GM12878 (cell line): Measurements from ENCODE around the gene SIGLEC11. TPM values are rescaled to one million over a fixed set of nuclear protein-coding genes. Genes with fewer than 3 reads are reported as not detected.
"Not testable (repeated sequence)": the region's sequence is repeated elsewhere in the genome, so short reads cannot be mapped to it uniquely, and the experiment has no call there.

ENCODE experiments used
- ATAC-seq: fragments of 200-7000 bp; cut with Tn5 transposase; 3 replicates; pipeline ENCODE4 v1.9.1; 2020; ENCODE audit warnings: mild to moderate bottlenecking, moderate library complexity
- Bru-seq: library from RNA; stranded (reverse); fragments of 400-500 nt; gene quantifications from one replicate; lab custom pipeline; 2021; lab: Mats Ljungman, UMichigan
- BruChase-seq, 2 experiments: library from RNA; stranded (reverse); fragments of 400-500 nt; gene quantifications; one replicate each; lab custom pipeline; 2021; lab: Mats Ljungman, UMichigan
- BruUV-seq: library from RNA; stranded (reverse); fragments of 400-500 nt; replicated peaks from 2 replicates; lab custom pipeline; 2021; lab: Mats Ljungman, UMichigan
- CTCF ChIA-PET: fragments of 300-600 bp; sonication (Branson Sonifier 250); formaldehyde crosslinking; extraction: SDS; loops from one replicate; lab custom pipeline; 2021; ENCODE audit warnings: inconsistent platforms; lab: Yijun Ruan, JAX
- POLR2A ChIA-PET: fragments of 350-600 bp; formaldehyde crosslinking; extraction: SDS; loops from one replicate; lab custom pipeline; 2021; ENCODE audit warnings: inconsistent platforms; lab: Charles Lee
- RAD21 ChIA-PET: fragments of 300-600 bp; sonication (Branson Sonifier 250); formaldehyde crosslinking; loops from one replicate; lab custom pipeline; 2023; ENCODE audit warnings: antibody characterized with exemption; ENCODE audit not compliant: unreplicated experiment; lab: Charles Lee
- SMC1A ChIA-PET: fragments of 300-600 bp; sonication (Branson Sonifier 250); formaldehyde crosslinking; loops from one replicate; lab custom pipeline; 2023; ENCODE audit not compliant: unreplicated experiment, uncharacterized antibody; lab: Charles Lee
- DNase-seq: peaks from one replicate; pipeline ENCODE4 v3.0.0-alpha.2; 2011; ENCODE audit warnings: low read depth, low spot score
- FAIRE-seq: peaks from 3 replicates; lab custom pipeline; 2011; peaks lifted over from hg19 to GRCh38; lab: Jason Lieb, UNC
- H2AFZ ChIP-seq: 2 replicates; pipeline ENCODE4 v1.6.0; 2011; ENCODE audit warnings: low read depth, low read length, control low read depth; ENCODE audit not compliant: control insufficient read depth
- H3K27ac ChIP-seq: 2 replicates; pipeline ENCODE4 v1.5.1; 2011; ENCODE audit warnings: control low read depth; ENCODE audit not compliant: control insufficient read depth, insufficient read depth
- H3K27me3 ChIP-seq, 2 experiments: replicated peaks in 1 of 2; 2 replicates each; pipeline versions ENCODE4 v1.6.0 to v1.6.1; 2011; ENCODE audit warnings: low read length in 1 of 2; ENCODE audit not compliant: control insufficient read depth in 2 of 2, insufficient read depth in 2 of 2
- H3K36me3 ChIP-seq, 2 experiments: 2 replicates each; pipeline ENCODE4 v1.5.1; 2011; ENCODE audit warnings: low read length in 1 of 2; ENCODE audit not compliant: control insufficient read depth in 2 of 2, insufficient read depth in 2 of 2
- H3K4me1 ChIP-seq: 2 replicates; pipeline ENCODE4 v1.6.1; 2011; ENCODE audit warnings: mild to moderate bottlenecking, low read length, moderate library complexity, mixed read lengths; ENCODE audit not compliant: control insufficient read depth, insufficient read depth
- H3K4me2 ChIP-seq: 2 replicates; pipeline ENCODE4 v1.6.0; 2011; ENCODE audit warnings: control low read depth; ENCODE audit not compliant: control insufficient read depth, insufficient read depth
- H3K4me3 ChIP-seq: fragments of 200-600 bp; sonication (generic); 2 replicates; pipeline ENCODE4 v1.5.1; 2016
- H3K79me2 ChIP-seq: 2 replicates; pipeline ENCODE4 v1.6.0; 2011; ENCODE audit warnings: low read length; ENCODE audit not compliant: control insufficient read depth, insufficient read depth
- H3K9ac ChIP-seq: 2 replicates; pipeline ENCODE4 v1.8.0; 2011; ENCODE audit warnings: low read length, control low read depth, mixed read lengths; ENCODE audit not compliant: control insufficient read depth, insufficient read depth
- H3K9me3 ChIP-seq: replicated peaks from 3 replicates; pipeline ENCODE4 v1.5.1; 2011; ENCODE audit warnings: mild to moderate bottlenecking, low read length; ENCODE audit not compliant: control insufficient read depth, insufficient read depth
- H4K20me1 ChIP-seq: 2 replicates; pipeline ENCODE4 v1.6.0; 2011; ENCODE audit not compliant: control insufficient read depth, insufficient read depth
- FOXK2 ChIP-seq: fragments of 450-650 bp; IDR thresholded peaks from 2 replicates; pipeline ENCODE4 v1.6.1; 2017; ENCODE audit warnings: mild to moderate bottlenecking, moderate library complexity
- RFX5 ChIP-seq: IDR thresholded peaks from 2 replicates; pipeline ENCODE4 v1.6.1; 2011; ENCODE audit warnings: low read depth, low read length, improper control_type of control experiment
- WGBS: methylation state at CpG from one replicate; pipeline ENCODE4 v1.1.6; 2016; ENCODE audit warnings: low lambda C conversion rate; ENCODE audit not compliant: insufficient replicate concordance, insufficient coverage; ENCODE audit errors: missing lambda C conversion rate; 5-methylcytosine and 5-hydroxymethylcytosine counted together
- in situ Hi-C: fragments of 300-500 bp; cut with MboI; formaldehyde crosslinking; loops from 9 replicates; pipeline ENCODE4 v1.14.3; 2018; ENCODE audit warnings: mixed read lengths
- intact Hi-C: fragments of 100-400 bp; cut with micrococcal nuclease; formaldehyde crosslinking; loops from one replicate; pipeline ENCODE4 v1.14.2; 2022; ENCODE audit not compliant: unreplicated experiment
- long read RNA-seq, 2 experiments: library from polyadenylated mRNA; unstranded; transcript quantifications; one replicate each; pipeline ENCODE4 v2.0.0, GENCODE V29; 2019 to 2020
- polyA minus RNA-seq, 3 experiments: library from RNA; depleted of rRNA, polyadenylated mRNA; stranded (reverse); fragments of >200 nt; gene quantifications; 2 replicates each; pipeline ENCODE4 v1.2.3, GENCODE V29; 2011
- polyA plus RNA-seq, 11 experiments: library from polyadenylated mRNA; depleted of rRNA in 4 of 11; unstranded in 6 of 11; stranded (reverse) in 5 of 11; fragments of >200 nt; fragmentation: Nextera tagmentation in 4 of 11; fragmentation: Illumina TruSeq in 1 of 11; extraction: Ambion mirVana in 4 of 11; extraction: Trizol in 1 of 11; gene quantifications; 1 replicate in 1 of 11; 2 replicates in 10 of 11; pipeline versions ENCODE4 v1.2.1 to v1.2.3, GENCODE V29; 2011 to 2016; ENCODE audit warnings: inconsistent platforms in 2 of 11, missing spikeins in 2 of 11, low read depth in 1 of 11
- total RNA-seq, 4 experiments: library from RNA; depleted of rRNA in 3 of 4; stranded (reverse); fragments of >200 nt in 3 of 4; fragmentation: Illumina TruSeq in 1 of 4; extraction: Trizol in 1 of 4; gene quantifications; 2 replicates each; pipeline versions ENCODE4 v1.2.1 to v1.2.3, GENCODE V29; 2013 to 2021
- TF ChIP-seq, protein P1 (sequence below): fragments of 450-650 bp; IDR thresholded peaks from 2 replicates; pipeline ENCODE4 v1.6.1; 2017; ENCODE audit warnings: mild to moderate bottlenecking, moderate library complexity
- TF ChIP-seq, protein P2 (sequence below), 3 experiments: IDR thresholded peaks in 2 of 3; conservative IDR thresholded peaks in 1 of 3; 2 replicates each; pipeline ENCODE4 v1.5.1; 2011; ENCODE audit warnings: low read depth in 3 of 3, low read length in 3 of 3, mild to moderate bottlenecking in 3 of 3, control low read depth in 2 of 3, moderate library complexity in 2 of 3, inconsistent platforms in 1 of 3, mixed read lengths in 1 of 3; ENCODE audit not compliant: control insufficient read depth in 2 of 3, insufficient read depth in 1 of 3; ENCODE audit errors: extremely low read depth in 1 of 3

The SIGLEC11 gene, protein sequence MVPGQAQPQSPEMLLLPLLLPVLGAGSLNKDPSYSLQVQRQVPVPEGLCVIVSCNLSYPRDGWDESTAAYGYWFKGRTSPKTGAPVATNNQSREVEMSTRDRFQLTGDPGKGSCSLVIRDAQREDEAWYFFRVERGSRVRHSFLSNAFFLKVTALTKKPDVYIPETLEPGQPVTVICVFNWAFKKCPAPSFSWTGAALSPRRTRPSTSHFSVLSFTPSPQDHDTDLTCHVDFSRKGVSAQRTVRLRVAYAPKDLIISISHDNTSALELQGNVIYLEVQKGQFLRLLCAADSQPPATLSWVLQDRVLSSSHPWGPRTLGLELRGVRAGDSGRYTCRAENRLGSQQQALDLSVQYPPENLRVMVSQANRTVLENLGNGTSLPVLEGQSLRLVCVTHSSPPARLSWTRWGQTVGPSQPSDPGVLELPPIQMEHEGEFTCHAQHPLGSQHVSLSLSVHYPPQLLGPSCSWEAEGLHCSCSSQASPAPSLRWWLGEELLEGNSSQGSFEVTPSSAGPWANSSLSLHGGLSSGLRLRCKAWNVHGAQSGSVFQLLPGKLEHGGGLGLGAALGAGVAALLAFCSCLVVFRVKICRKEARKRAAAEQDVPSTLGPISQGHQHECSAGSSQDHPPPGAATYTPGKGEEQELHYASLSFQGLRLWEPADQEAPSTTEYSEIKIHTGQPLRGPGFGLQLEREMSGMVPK
- not detected in 2 replicates for total RNA-seq (2013; cell fraction: nucleolus; rRNA removed)
- total RNA-seq (2014; rRNA removed) (not detected in 2 replicates), total RNA-seq (2014; rRNA removed; fragmentation: Illumina TruSeq; extraction: Trizol) (not detected in 2 replicates), total RNA-seq (2021) (not detected in 2 replicates), polyA plus RNA-seq (2011; rRNA removed) (not detected in 2 replicates), polyA plus RNA-seq (2014; fragmentation: Illumina TruSeq; extraction: Trizol) (not detected in 2 replicates), polyA plus RNA-seq (2014; fragmentation: Nextera tagmentation; extraction: Ambion mirVana) (not detected), polyA plus RNA-seq (2014; rRNA removed) (not detected in 2 replicates), polyA plus RNA-seq (2016; fragmentation: Nextera tagmentation; extraction: Ambion mirVana) (not detected), polyA minus RNA-seq (2011; rRNA and poly(A)+ RNA removed) (not detected in 2 replicates), Bru-seq, nascent RNA (not detected), BruChase-seq, experiment 1, labeled RNA remaining after a 6-hour chase (not detected), BruChase-seq, experiment 2, labeled RNA remaining after a 2-hour chase (not detected)
- not detected for polyA plus RNA-seq (2011; ENCODE audit: low read depth)
- not detected in 2 replicates for polyA plus RNA-seq (2011; cell fraction: cytosol; rRNA removed)
- polyA plus RNA-seq (2011; cell fraction: nucleus; rRNA removed), result not detected in 2 replicates
- polyA plus RNA-seq (2012), result not detected in 2 replicates
- not detected in 2 replicates for polyA minus RNA-seq (2011; cell fraction: cytosol; rRNA and poly(A)+ RNA removed)
- polyA minus RNA-seq (2011; cell fraction: nucleus; rRNA and poly(A)+ RNA removed), result not detected in 2 replicates
- long read RNA-seq, experiment 1, result 0 reads
- long read RNA-seq, experiment 2, result 0 reads

DNA sequence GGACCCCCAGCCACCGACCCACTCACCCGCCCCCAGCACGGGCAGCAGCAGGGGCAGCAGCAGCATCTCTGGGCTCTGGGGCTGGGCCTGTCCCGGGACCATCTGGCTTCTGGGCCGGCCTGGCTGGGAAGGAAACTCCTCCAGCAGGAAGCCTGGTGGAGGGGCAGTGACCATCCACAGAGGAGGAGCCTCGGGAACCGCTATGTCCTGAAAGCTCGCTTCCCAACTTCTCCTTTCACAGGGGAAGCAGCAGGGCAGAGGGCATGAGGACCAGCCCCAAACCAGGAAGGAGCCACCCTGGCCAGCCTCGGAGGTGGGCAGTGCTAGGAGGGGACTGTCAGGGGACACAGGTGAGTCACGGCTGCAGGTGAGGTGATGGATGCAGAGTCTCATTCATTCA lies at the start of gene SIGLEC11:
SIGLEC11 (minus strand) TSS at position 193 of the 400 bp plus-strand sequence; CDS start at position 102, 91 bp downstream.
- DNase-seq, in situ Hi-C loops, H3K4me2 ChIP-seq, RAD21 ChIA-PET, H3K79me2 ChIP-seq, H2AFZ ChIP-seq, intact Hi-C loops, BruUV-seq, SMC1A ChIA-PET, H3K36me3 ChIP-seq, H3K27me3 ChIP-seq, ATAC-seq, H3K27ac ChIP-seq, H4K20me1 ChIP-seq, H3K9ac ChIP-seq, H3K4me1 ChIP-seq, POLR2A ChIA-PET, H3K9me3 ChIP-seq, H3K4me3 ChIP-seq, CTCF ChIA-PET, FAIRE-seq: not testable (repeated sequence)
- WGBS, result 31% methylated on average over 5 of the region's 10 CpGs

DNA sequence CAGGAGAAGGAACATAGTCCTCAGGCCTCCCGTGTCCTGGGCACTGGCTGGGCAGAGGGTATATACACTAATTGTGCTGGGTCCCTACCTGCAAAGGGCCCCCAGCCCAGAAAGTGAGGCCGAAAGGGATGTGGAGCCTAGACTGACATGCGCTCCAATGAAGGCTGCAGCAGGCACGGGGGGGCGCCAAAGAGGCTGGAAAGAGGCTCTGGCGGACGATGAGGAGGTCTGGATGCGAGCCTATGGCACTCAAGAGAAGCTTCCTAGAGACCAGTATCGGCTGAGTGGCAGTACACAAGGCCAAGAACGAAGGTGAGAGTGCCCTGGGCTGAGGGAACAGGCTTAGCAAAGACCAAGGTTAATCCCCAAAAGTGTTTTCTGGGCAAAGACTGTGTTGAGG lies 47.6 kb upstream of the SIGLEC11 start:
- RAD21 ChIA-PET, result no interaction called here
- WGBS, result 69% methylated on average over 10 of the region's 10 CpGs
- no peak for TF ChIP-seq FOXK2
- TF ChIP-seq, protein P1, sequence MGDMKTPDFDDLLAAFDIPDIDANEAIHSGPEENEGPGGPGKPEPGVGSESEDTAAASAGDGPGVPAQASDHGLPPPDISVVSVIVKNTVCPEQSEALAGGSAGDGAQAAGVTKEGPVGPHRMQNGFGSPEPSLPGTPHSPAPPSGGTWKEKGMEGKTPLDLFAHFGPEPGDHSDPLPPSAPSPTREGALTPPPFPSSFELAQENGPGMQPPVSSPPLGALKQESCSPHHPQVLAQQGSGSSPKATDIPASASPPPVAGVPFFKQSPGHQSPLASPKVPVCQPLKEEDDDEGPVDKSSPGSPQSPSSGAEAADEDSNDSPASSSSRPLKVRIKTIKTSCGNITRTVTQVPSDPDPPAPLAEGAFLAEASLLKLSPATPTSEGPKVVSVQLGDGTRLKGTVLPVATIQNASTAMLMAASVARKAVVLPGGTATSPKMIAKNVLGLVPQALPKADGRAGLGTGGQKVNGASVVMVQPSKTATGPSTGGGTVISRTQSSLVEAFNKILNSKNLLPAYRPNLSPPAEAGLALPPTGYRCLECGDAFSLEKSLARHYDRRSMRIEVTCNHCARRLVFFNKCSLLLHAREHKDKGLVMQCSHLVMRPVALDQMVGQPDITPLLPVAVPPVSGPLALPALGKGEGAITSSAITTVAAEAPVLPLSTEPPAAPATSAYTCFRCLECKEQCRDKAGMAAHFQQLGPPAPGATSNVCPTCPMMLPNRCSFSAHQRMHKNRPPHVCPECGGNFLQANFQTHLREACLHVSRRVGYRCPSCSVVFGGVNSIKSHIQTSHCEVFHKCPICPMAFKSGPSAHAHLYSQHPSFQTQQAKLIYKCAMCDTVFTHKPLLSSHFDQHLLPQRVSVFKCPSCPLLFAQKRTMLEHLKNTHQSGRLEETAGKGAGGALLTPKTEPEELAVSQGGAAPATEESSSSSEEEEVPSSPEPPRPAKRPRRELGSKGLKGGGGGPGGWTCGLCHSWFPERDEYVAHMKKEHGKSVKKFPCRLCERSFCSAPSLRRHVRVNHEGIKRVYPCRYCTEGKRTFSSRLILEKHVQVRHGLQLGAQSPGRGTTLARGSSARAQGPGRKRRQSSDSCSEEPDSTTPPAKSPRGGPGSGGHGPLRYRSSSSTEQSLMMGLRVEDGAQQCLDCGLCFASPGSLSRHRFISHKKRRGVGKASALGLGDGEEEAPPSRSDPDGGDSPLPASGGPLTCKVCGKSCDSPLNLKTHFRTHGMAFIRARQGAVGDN, result no peak
- TF ChIP-seq RFX5, result no peak
- TF ChIP-seq, protein P2, sequence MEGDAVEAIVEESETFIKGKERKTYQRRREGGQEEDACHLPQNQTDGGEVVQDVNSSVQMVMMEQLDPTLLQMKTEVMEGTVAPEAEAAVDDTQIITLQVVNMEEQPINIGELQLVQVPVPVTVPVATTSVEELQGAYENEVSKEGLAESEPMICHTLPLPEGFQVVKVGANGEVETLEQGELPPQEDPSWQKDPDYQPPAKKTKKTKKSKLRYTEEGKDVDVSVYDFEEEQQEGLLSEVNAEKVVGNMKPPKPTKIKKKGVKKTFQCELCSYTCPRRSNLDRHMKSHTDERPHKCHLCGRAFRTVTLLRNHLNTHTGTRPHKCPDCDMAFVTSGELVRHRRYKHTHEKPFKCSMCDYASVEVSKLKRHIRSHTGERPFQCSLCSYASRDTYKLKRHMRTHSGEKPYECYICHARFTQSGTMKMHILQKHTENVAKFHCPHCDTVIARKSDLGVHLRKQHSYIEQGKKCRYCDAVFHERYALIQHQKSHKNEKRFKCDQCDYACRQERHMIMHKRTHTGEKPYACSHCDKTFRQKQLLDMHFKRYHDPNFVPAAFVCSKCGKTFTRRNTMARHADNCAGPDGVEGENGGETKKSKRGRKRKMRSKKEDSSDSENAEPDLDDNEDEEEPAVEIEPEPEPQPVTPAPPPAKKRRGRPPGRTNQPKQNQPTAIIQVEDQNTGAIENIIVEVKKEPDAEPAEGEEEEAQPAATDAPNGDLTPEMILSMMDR (IDR thresholded peaks at IDR 0.05 in 2 of 3, conservative IDR thresholded peaks at IDR 0.05 in 1 of 3; ENCODE audit: control insufficient read depth in 2 of 3, extremely low read depth in 1 of 3, insufficient read depth in 1 of 3, low read depth in 3 of 3, low read length in 3 of 3), result peak; percentile 11 to 26 (median 15); a peak in 2 of 6 replicates

More for the DNA sequence above, 47.6 kb upstream of the SIGLEC11 start:
- Histone ChIP-seq H3K9ac (no peak overlapping the region), H3K27ac (no peak overlapping the region), H3K79me2 (no peaks in the 10 kb centered on the region; the same call in 1 of the 2 replicates), H3K4me2 (no peak overlapping the region), H3K27me3 (no peaks in the 10 kb centered on the region), H3K4me1 (peaks cover 12% of the 10 kb centered on the region), H3K36me3 (peaks cover 8 to 10% of the 10 kb centered on the region in 2 experiments; a peak in 3 of 4 replicates), H3K4me3 (no peak overlapping the region), H4K20me1 (no peaks in the 10 kb centered on the region), H3K9me3 (no peaks in the 10 kb centered on the region), H2AFZ (no peak overlapping the region)
- intact Hi-C loops (no loop called here), in situ Hi-C loops (no loop called here)
- ATAC-seq, result no peak
- BruUV-seq, result no TSS peak
- CTCF ChIA-PET, result interaction anchor here (0.8 to 1.4 kb wide), 2 partner anchors 11 to 128 kb away, joined by 3 read pairs; no protein-coding TSS in a partner anchor
- DNase-seq, result no peak
- POLR2A ChIA-PET, result no interaction called here
- SMC1A ChIA-PET, result no interaction called here
- FAIRE-seq, result no peak
